GM18526 (cell line): ENCODE measurements around the gene CEMP1.

Experiments
- POLR2A ChIP-seq: IDR thresholded peaks from 3 replicates; pipeline ENCODE4 v1.6.1; 2011; ENCODE audit not compliant: insufficient read length; ENCODE audit errors: extremely low read depth

The CEMP1 gene

GRCh38 chr16:2499454-2499853, 31.8 kb downstream of the CEMP1 start:
- no peak for TF ChIP-seq POLR2A

GRCh38 chr16:2498531-2499253, 32.5 kb downstream of the CEMP1 start:
- no peak for TF ChIP-seq POLR2A

- TF ChIP-seq POLR2A = no peak
Observed at GRCh38 chr16:2497695-2498484, 33.3 kb downstream of the CEMP1 start.

GRCh38 chr16:2497116-2497630, 34.0 kb downstream of the CEMP1 start:
- TF ChIP-seq POLR2A = no peak

GRCh38 chr16:2496223-2497115, 34.7 kb downstream of the CEMP1 start:
- TF ChIP-seq POLR2A = no peak

GRCh38 chr16:2495041-2495440, 36.2 kb downstream of the CEMP1 start:
- no peak for TF ChIP-seq POLR2A

- TF ChIP-seq POLR2A = no peak
Observed at GRCh38 chr16:2494616-2495015, 36.6 kb downstream of the CEMP1 start.

GRCh38 chr16:2493605-2494004, 37.6 kb downstream of the CEMP1 start:
- no peak for TF ChIP-seq POLR2A

GRCh38 chr16:2492292-2492691, 38.9 kb downstream of the CEMP1 start:
- no peak for TF ChIP-seq POLR2A

- no peak for TF ChIP-seq POLR2A
Observed at GRCh38 chr16:2490190-2491105, 40.8 kb downstream of the CEMP1 start.

- no peak for TF ChIP-seq POLR2A
Observed at GRCh38 chr16:2489581-2489980, 41.6 kb downstream of the CEMP1 start.

- no peak for TF ChIP-seq POLR2A
Observed at GRCh38 chr16:2487903-2488531, 43.2 kb downstream of the CEMP1 start.

- no peak for TF ChIP-seq POLR2A
Observed at GRCh38 chr16:2487517-2487842, 43.7 kb downstream of the CEMP1 start.
